ENCODE results near the gene PINLYP.

Gene PINLYP

GRCh38 chr19:43575156-43575950, at the start of gene PINLYP, which contains the start of gene XRCC1:
PINLYP (plus strand) TSS chr19:43575801; CDS start chr19:43577192, 1,391 bp downstream.
XRCC1 (minus strand) TSS chr19:43575527; CDS start chr19:43575458, 69 bp downstream.
- Histone ChIP-seq H3K36me3 (replicated peaks) (no peaks in the 10 kb centered on the region), H3K9me3 (no peaks in the 10 kb centered on the region), H3K27me3 (ENCODE audit: low read depth) (peaks cover 4% of the 10 kb centered on the region; the same call in 1 of the 2 replicates), H3K4me3 (peak within 1 kb of the TSS; percentile 82), H3K4me1 (peaks cover 4% of the 10 kb centered on the region)
- DNase-seq (ENCODE audit: low spot score in 2 of 2) = peak; percentile 95 to 99
- in situ Hi-C loops (cut with MboI; ENCODE audit: low sequenced_read_pairs) = no loop called here

- Histone ChIP-seq H3K36me3 (replicated peaks) (no peaks in the 10 kb centered on the region), H3K4me1 (peaks cover 9% of the 10 kb centered on the region), H3K27me3 (ENCODE audit: low read depth) (no peaks in the 10 kb centered on the region), H3K4me3 (peak overlapping the region; percentile 82), H3K9me3 (no peaks in the 10 kb centered on the region)
- peak in 1 of 2 experiments; percentile 44 for DNase-seq (ENCODE audit: low spot score in 2 of 2)
- in situ Hi-C loops (cut with MboI; ENCODE audit: low sequenced_read_pairs) = no loop called here
These were observed 49.5 kb upstream of the PINLYP start for GRCh38 chr19:43525836-43526771.

DNA sequence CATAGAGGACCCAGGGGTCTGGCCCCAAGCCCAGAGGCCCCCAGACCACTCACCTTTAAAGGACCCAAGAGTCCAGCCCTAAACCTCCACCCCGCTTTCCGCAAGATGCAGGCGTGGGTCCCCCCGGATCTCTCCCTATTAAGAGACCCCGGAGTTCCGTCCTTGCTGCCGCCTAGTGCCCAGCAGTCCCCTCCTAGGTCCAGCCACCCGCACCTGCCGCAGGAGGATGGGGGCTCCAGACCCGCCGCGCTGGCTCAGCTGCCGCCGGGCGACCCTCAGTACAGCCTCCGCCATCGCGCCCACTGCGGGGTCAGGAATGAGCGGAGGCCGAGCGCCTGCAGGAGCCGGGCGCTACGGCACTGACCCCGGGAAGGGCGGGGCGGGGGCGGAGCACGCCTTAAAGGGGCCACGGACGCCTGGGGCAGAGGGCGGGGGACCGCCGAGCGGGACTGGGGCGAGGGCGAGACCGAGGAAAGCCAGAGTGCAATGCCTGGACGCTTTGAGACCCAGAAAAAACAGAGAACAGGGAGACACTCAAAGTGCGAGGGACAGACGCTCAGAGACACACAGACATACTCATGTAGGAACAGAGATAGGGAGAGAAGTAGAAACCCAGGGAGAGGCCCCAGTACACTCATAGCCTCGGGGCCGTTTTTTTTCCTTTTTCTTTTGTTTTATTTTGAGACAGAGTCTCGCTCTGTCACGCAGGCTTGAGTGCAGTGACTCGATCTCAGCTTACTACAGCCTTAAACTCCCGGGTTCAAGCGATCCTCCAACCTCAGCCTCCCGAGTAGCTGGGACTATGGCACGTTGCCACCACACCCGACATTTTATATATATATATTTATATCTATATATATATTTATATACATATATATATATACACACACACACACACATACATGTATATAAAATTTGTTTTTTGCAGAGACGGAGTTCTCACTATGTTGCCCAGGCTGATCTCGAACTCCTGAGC, 48.4 kb upstream of the PINLYP start, which contains the start of gene ETHE1:
ETHE1 (minus strand) TSS at position 318 of the 976 bp plus-strand sequence; CDS start at position 294, 24 bp downstream.
- no peaks in the 10 kb centered on the region for H3K36me3 ChIP-seq (replicated peaks)
- H3K27me3 ChIP-seq (ENCODE audit: low read depth) = no peaks in the 10 kb centered on the region
- no peaks in the 10 kb centered on the region for H3K9me3 ChIP-seq
- peak within 1 kb of the TSS; percentile 82 for H3K4me3 ChIP-seq
- in situ Hi-C loops (cut with MboI; ENCODE audit: low sequenced_read_pairs) = no loop called here
- H3K4me1 ChIP-seq = peaks cover 9% of the 10 kb centered on the region
- peak; percentile 75 to 93 for DNase-seq (ENCODE audit: low spot score in 2 of 2)

- no peaks in the 10 kb centered on the region for H3K27me3 ChIP-seq (ENCODE audit: low read depth)
- H3K4me3 ChIP-seq = no peak overlapping the region
- H3K4me1 ChIP-seq = peaks cover 15% of the 10 kb centered on the region
- no peaks in the 10 kb centered on the region for H3K36me3 ChIP-seq (replicated peaks)
- no peaks in the 10 kb centered on the region for H3K9me3 ChIP-seq
- in situ Hi-C loops (cut with MboI; ENCODE audit: low sequenced_read_pairs) = no loop called here
- DNase-seq (ENCODE audit: low spot score in 2 of 2) = no peak
These were observed 47.6 kb upstream of the PINLYP start for GRCh38 chr19:43527860-43528622.

- no peaks in the 10 kb centered on the region; the same call in 1 of the 2 replicates for H3K36me3 ChIP-seq (replicated peaks)
- peaks cover 10% of the 10 kb centered on the region for H3K4me1 ChIP-seq
- H3K4me3 ChIP-seq = peak overlapping the region; percentile 38
- in situ Hi-C loops (cut with MboI; ENCODE audit: low sequenced_read_pairs) = no loop called here
- no peaks in the 10 kb centered on the region for H3K27me3 ChIP-seq (ENCODE audit: low read depth)
- no peaks in the 10 kb centered on the region for H3K9me3 ChIP-seq
- no peak for DNase-seq (ENCODE audit: low spot score in 2 of 2)
These were observed 43.0 kb upstream of the PINLYP start for GRCh38 chr19:43532571-43532961.

GRCh38 chr19:43532962-43533545, 42.5 kb upstream of the PINLYP start, which contains the start of gene ZNF575:
ZNF575 (plus strand) TSS chr19:43533188; CDS start chr19:43534423, 1,235 bp downstream.
- in situ Hi-C loops (cut with MboI; ENCODE audit: low sequenced_read_pairs) = no loop called here
- Histone ChIP-seq H3K4me1 (peaks cover 10% of the 10 kb centered on the region), H3K4me3 (peak within 1 kb of the TSS; percentile 38), H3K9me3 (no peaks in the 10 kb centered on the region), H3K36me3 (replicated peaks) (peaks cover under 1% of the 10 kb centered on the region), H3K27me3 (ENCODE audit: low read depth) (no peaks in the 10 kb centered on the region)
- peak; percentile 91 to 96 for DNase-seq (ENCODE audit: low spot score in 2 of 2)

DNA sequence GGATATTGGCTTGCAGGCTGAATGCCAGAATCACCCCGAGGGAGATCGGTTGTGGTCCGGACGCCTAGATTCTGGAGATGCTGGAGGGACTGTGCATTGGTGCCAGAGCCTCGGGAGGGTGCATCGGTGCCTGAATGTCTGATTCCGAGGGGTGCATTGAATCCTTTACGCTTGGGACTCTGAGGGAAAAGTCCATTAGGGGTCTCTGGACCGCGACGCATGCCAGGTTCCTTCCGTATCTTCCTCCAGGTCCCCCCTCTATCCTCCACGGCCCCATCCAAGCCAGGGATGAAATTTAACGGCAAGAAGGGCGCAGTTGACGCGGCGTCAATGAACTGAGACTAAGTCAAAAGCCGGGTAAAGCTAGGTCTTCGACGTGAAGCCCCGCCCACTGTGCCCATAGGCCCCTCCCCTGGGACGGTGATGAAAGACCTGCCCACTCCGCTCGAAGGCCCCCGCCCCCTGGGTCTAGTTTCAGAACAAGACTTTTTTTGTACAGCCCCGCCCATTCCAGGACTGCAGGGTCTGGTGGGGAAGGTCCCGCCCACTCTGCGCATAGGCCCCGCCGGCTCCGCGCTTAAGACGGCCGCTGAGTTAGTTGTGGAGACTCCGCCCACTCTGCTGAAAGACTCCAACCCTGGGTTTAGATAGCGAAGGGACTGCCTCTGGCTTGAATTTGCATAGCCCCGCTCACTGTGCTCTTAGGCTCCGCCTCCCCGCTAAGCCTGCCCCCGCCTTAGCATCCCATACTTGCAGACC, 41.9 kb upstream of the PINLYP start:
- no peaks in the 10 kb centered on the region for H3K27me3 ChIP-seq (ENCODE audit: low read depth)
- peaks cover 7% of the 10 kb centered on the region for H3K36me3 ChIP-seq (replicated peaks)
- in situ Hi-C loops (cut with MboI; ENCODE audit: low sequenced_read_pairs) = no loop called here
- H3K9me3 ChIP-seq = no peaks in the 10 kb centered on the region
- peak; percentile 99 to 100 for DNase-seq (ENCODE audit: low spot score in 2 of 2)
- H3K4me3 ChIP-seq = peak overlapping the region; percentile 38
- H3K4me1 ChIP-seq = peaks cover 10% of the 10 kb centered on the region

GRCh38 chr19:43534305-43534815, 41.2 kb upstream of the PINLYP start:
- in situ Hi-C loops (cut with MboI; ENCODE audit: low sequenced_read_pairs) = no loop called here
- Histone ChIP-seq H3K36me3 (replicated peaks) (peaks cover 14% of the 10 kb centered on the region), H3K4me1 (peaks cover 10% of the 10 kb centered on the region), H3K4me3 (no peak overlapping the region), H3K27me3 (ENCODE audit: low read depth) (no peaks in the 10 kb centered on the region), H3K9me3 (no peaks in the 10 kb centered on the region)
- no peak for DNase-seq (ENCODE audit: low spot score in 2 of 2)

DNA sequence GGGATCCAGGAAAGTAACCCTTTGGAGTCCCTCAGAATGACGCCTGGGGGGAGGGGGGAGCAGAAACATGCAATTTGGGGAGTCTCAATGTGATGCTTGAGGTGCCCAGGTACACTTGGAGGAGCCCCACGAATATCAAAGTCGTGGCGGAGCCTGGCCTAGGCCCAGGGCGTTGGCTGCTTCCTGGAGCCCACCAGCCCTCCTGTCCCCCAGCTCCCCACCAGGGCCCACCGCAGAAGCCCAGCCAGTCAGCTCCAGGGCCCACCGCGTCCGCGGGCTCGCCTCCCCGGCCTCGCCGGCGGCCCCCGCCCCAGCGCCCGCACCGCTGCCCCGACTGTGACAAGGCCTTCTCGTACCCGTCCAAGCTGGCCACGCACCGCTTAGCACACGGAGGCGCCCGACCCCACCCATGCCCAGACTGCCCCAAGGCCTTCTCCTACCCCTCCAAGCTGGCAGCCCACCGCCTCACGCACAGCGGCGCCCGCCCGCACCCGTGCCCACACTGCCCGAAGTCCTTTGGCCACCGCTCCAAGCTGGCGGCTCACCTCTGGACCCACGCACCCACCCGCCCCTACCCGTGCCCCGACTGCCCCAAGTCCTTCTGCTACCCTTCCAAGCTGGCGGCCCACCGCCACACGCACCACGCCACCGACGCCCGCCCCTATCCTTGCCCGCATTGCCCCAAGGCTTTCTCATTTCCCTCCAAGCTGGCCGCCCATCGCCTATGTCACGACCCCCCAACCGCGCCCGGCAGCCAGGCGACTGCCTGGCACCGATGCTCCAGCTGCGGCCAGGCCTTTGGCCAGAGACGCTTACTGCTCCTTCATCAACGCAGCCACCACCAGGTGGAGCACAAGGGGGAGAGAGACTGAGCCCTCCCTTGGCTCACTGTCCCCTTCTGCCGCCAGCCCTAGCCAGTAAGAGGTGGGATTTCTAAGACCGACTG, 40.5 kb upstream of the PINLYP start:
- in situ Hi-C loops (cut with MboI; ENCODE audit: low sequenced_read_pairs) = no loop called here
- Histone ChIP-seq H3K4me1 (peaks cover 10% of the 10 kb centered on the region), H3K4me3 (no peak overlapping the region), H3K9me3 (no peaks in the 10 kb centered on the region), H3K36me3 (replicated peaks) (peaks cover 17% of the 10 kb centered on the region), H3K27me3 (ENCODE audit: low read depth) (no peaks in the 10 kb centered on the region)
- peak; percentile 56 to 64 for DNase-seq (ENCODE audit: low spot score in 2 of 2)

- in situ Hi-C loops (cut with MboI; ENCODE audit: low sequenced_read_pairs) = no loop called here
- H3K4me3 ChIP-seq = no peak overlapping the region
These were observed 36.7 kb upstream of the PINLYP start for GRCh38 chr19:43538922-43539321.

More at GRCh38 chr19:43538922-43539321, 36.7 kb upstream of the PINLYP start:
- peaks cover 51% of the 10 kb centered on the region for H3K36me3 ChIP-seq (replicated peaks)
- no peaks in the 10 kb centered on the region for H3K9me3 ChIP-seq
- H3K27me3 ChIP-seq (ENCODE audit: low read depth) = no peaks in the 10 kb centered on the region
- peaks cover 4% of the 10 kb centered on the region for H3K4me1 ChIP-seq
- DNase-seq (ENCODE audit: low spot score in 2 of 2) = no peak

Data from HAP-1 (cell line).